GM12878 (cell line): ENCODE measurements around the gene MICALL2. TPM values are rescaled to one million over a fixed set of nuclear protein-coding genes. Genes with fewer than 3 reads are reported as not detected.

Experiments used
- ATAC-seq: fragments of 200-7000 bp; cut with Tn5 transposase; 3 replicates; pipeline ENCODE4 v1.9.1; 2020; ENCODE audit warnings: mild to moderate bottlenecking, moderate library complexity
- BruUV-seq: library from RNA; stranded (reverse); fragments of 400-500 nt; replicated peaks from 2 replicates; lab custom pipeline; 2021; lab: Mats Ljungman, UMichigan
- CTCF ChIA-PET: fragments of 300-600 bp; sonication (Branson Sonifier 250); formaldehyde crosslinking; extraction: SDS; loops from one replicate; lab custom pipeline; 2021; ENCODE audit warnings: inconsistent platforms; lab: Yijun Ruan, JAX
- POLR2A ChIA-PET: fragments of 350-600 bp; formaldehyde crosslinking; extraction: SDS; loops from one replicate; lab custom pipeline; 2021; ENCODE audit warnings: inconsistent platforms; lab: Charles Lee
- RAD21 ChIA-PET: fragments of 300-600 bp; sonication (Branson Sonifier 250); formaldehyde crosslinking; loops from one replicate; lab custom pipeline; 2023; ENCODE audit warnings: antibody characterized with exemption; ENCODE audit not compliant: unreplicated experiment; lab: Charles Lee
- SMC1A ChIA-PET: fragments of 300-600 bp; sonication (Branson Sonifier 250); formaldehyde crosslinking; loops from one replicate; lab custom pipeline; 2023; ENCODE audit not compliant: unreplicated experiment, uncharacterized antibody; lab: Charles Lee
- DNase-seq: peaks from one replicate; pipeline ENCODE4 v3.0.0-alpha.2; 2011; ENCODE audit warnings: low read depth, low spot score
- FAIRE-seq: peaks from 3 replicates; lab custom pipeline; 2011; peaks lifted over from hg19 to GRCh38; lab: Jason Lieb, UNC
- H2AFZ ChIP-seq: 2 replicates; pipeline ENCODE4 v1.6.0; 2011; ENCODE audit warnings: low read depth, low read length, control low read depth; ENCODE audit not compliant: control insufficient read depth
- H3K27ac ChIP-seq: 2 replicates; pipeline ENCODE4 v1.5.1; 2011; ENCODE audit warnings: control low read depth; ENCODE audit not compliant: control insufficient read depth, insufficient read depth
- H3K27me3 ChIP-seq, 2 experiments: replicated peaks in 1 of 2; 2 replicates each; pipeline versions ENCODE4 v1.6.0 to v1.6.1; 2011; ENCODE audit warnings: low read length in 1 of 2; ENCODE audit not compliant: control insufficient read depth in 2 of 2, insufficient read depth in 2 of 2
- H3K36me3 ChIP-seq, 2 experiments: 2 replicates each; pipeline ENCODE4 v1.5.1; 2011; ENCODE audit warnings: low read length in 1 of 2; ENCODE audit not compliant: control insufficient read depth in 2 of 2, insufficient read depth in 2 of 2
- H3K4me1 ChIP-seq: 2 replicates; pipeline ENCODE4 v1.6.1; 2011; ENCODE audit warnings: mild to moderate bottlenecking, low read length, moderate library complexity, mixed read lengths; ENCODE audit not compliant: control insufficient read depth, insufficient read depth
- H3K4me2 ChIP-seq: 2 replicates; pipeline ENCODE4 v1.6.0; 2011; ENCODE audit warnings: control low read depth; ENCODE audit not compliant: control insufficient read depth, insufficient read depth
- H3K4me3 ChIP-seq: fragments of 200-600 bp; sonication (generic); 2 replicates; pipeline ENCODE4 v1.5.1; 2016
- H3K79me2 ChIP-seq: 2 replicates; pipeline ENCODE4 v1.6.0; 2011; ENCODE audit warnings: low read length; ENCODE audit not compliant: control insufficient read depth, insufficient read depth
- H3K9ac ChIP-seq: 2 replicates; pipeline ENCODE4 v1.8.0; 2011; ENCODE audit warnings: low read length, control low read depth, mixed read lengths; ENCODE audit not compliant: control insufficient read depth, insufficient read depth
- H3K9me3 ChIP-seq: replicated peaks from 3 replicates; pipeline ENCODE4 v1.5.1; 2011; ENCODE audit warnings: mild to moderate bottlenecking, low read length; ENCODE audit not compliant: control insufficient read depth, insufficient read depth
- H4K20me1 ChIP-seq: 2 replicates; pipeline ENCODE4 v1.6.0; 2011; ENCODE audit not compliant: control insufficient read depth, insufficient read depth
- BMI1 ChIP-seq: fragments of 450-650 bp; IDR thresholded peaks from 2 replicates; pipeline ENCODE4 v1.6.1; 2016; ENCODE audit warnings: mild to moderate bottlenecking, moderate library complexity, borderline replicate concordance
- PAX8 ChIP-seq: fragments of 450-650 bp; IDR thresholded peaks from 2 replicates; pipeline ENCODE4 v1.6.1; 2017; ENCODE audit warnings: mild to moderate bottlenecking, moderate library complexity
- TCF3 ChIP-seq: IDR thresholded peaks from 2 replicates; pipeline ENCODE4 v1.6.1; 2012; ENCODE audit warnings: low read depth, mild to moderate bottlenecking, low read length, borderline replicate concordance; ENCODE audit not compliant: insufficient read depth
- WGBS: methylation state at CpG from one replicate; pipeline ENCODE4 v1.1.6; 2016; ENCODE audit warnings: low lambda C conversion rate; ENCODE audit not compliant: insufficient replicate concordance, insufficient coverage; ENCODE audit errors: missing lambda C conversion rate; 5-methylcytosine and 5-hydroxymethylcytosine counted together
- in situ Hi-C: fragments of 300-500 bp; cut with MboI; formaldehyde crosslinking; loops from 9 replicates; pipeline ENCODE4 v1.14.3; 2018; ENCODE audit warnings: mixed read lengths
- intact Hi-C: fragments of 100-400 bp; cut with micrococcal nuclease; formaldehyde crosslinking; loops from one replicate; pipeline ENCODE4 v1.14.2; 2022; ENCODE audit not compliant: unreplicated experiment
- polyA plus RNA-seq, 11 experiments: library from polyadenylated mRNA; depleted of rRNA in 4 of 11; unstranded in 6 of 11; stranded (reverse) in 5 of 11; fragments of >200 nt; fragmentation: Nextera tagmentation in 4 of 11; fragmentation: Illumina TruSeq in 1 of 11; extraction: Ambion mirVana in 4 of 11; extraction: Trizol in 1 of 11; gene quantifications; 1 replicate in 1 of 11; 2 replicates in 10 of 11; pipeline versions ENCODE4 v1.2.1 to v1.2.3, GENCODE V29; 2011 to 2016; ENCODE audit warnings: inconsistent platforms in 2 of 11, missing spikeins in 2 of 11, low read depth in 1 of 11
- total RNA-seq, 4 experiments: library from RNA; depleted of rRNA in 3 of 4; stranded (reverse); fragments of >200 nt in 3 of 4; fragmentation: Illumina TruSeq in 1 of 4; extraction: Trizol in 1 of 4; gene quantifications; 2 replicates each; pipeline versions ENCODE4 v1.2.1 to v1.2.3, GENCODE V29; 2013 to 2021
- TF ChIP-seq, protein P1 (sequence below): IDR thresholded peaks from 2 replicates; pipeline ENCODE4 v1.6.1; 2012; ENCODE audit warnings: low read depth, low read length, improper control_type of control experiment

MICALL2 gene
- total and polyA plus RNA-seq, 10 of the 15 experiments (the other 5 are each of a cell fraction or from before 2014, with no cell fraction given): 0.04 to 1.7 (median 0.83) TPM; not detected in 3

DNA sequence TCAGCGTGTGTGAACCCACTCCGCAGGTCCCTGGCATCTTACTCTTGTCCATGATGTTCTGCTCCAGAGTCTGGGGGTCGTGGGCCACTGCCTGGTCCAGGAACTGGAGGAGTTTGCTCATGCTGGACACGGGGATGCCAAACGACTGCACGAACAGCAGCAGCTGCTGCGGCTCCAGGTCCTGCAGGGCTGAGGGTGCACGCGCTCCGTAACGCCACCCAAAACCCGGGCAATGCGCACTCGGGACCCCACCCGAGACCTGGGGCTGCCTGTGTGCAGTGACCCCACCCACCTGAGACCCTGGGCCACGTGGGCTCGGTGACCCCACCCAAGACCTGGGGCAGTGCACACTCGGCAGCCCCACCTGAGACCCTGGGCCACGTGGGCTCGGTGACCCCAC is 22.0 kb upstream of the MICALL2 start:
- BruUV-seq: no TSS peak
- ChIA-PET SMC1A (no interaction called here), CTCF (no interaction called here), POLR2A (no interaction called here), RAD21 (no interaction called here)
- Histone ChIP-seq H3K27me3 (no peaks in the 10 kb centered on the region), H3K9me3 (no peaks in the 10 kb centered on the region), H3K4me2 (no peak overlapping the region), H4K20me1 (no peaks in the 10 kb centered on the region), H3K79me2 (no peaks in the 10 kb centered on the region), H3K27ac (no peak overlapping the region), H3K4me3 (no peak overlapping the region), H3K4me1 (no peaks in the 10 kb centered on the region), H3K9ac (no peak overlapping the region), H2AFZ (no peak overlapping the region), H3K36me3 (peaks cover 0 to 29% of the 10 kb centered on the region in 2 experiments; a peak in 2 of 4 replicates)
- ATAC-seq: no peak
- TF ChIP-seq, protein P1, sequence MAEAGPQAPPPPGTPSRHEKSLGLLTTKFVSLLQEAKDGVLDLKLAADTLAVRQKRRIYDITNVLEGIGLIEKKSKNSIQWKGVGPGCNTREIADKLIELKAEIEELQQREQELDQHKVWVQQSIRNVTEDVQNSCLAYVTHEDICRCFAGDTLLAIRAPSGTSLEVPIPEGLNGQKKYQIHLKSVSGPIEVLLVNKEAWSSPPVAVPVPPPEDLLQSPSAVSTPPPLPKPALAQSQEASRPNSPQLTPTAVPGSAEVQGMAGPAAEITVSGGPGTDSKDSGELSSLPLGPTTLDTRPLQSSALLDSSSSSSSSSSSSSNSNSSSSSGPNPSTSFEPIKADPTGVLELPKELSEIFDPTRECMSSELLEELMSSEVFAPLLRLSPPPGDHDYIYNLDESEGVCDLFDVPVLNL: no peak
- TF ChIP-seq BMI1 (no peak), TCF3 (no peak)
- no peak for FAIRE-seq
- no peak for DNase-seq
- in situ Hi-C loops: no loop called here
- WGBS: 91% methylated on average over 15 of the region's 20 CpGs
- intact Hi-C loops: no loop called here

DNA sequence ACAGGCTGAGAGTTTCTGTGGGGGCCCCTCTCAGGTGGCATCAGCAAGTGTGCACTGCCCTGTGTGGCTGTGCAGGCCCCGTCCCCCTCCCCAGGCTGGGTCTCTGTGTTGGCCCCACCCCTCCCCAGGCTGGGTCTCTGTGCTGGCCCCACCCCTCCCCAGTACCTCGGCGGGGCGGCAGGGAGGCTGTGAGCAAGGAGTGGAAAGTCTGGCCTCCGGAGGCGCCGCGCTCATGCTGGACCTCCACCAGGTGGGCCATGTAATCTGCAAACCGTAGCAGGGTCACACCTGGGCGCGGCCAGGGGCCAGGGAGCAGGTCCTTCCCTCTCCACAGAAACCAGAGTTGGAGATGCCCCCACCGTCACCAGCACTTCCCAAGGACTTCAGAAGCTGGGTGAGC is 21.4 kb upstream of the MICALL2 start:
- Histone ChIP-seq H3K4me3 (no peak overlapping the region), H2AFZ (no peak overlapping the region), H3K4me1 (no peaks in the 10 kb centered on the region), H4K20me1 (no peaks in the 10 kb centered on the region), H3K9ac (no peak overlapping the region), H3K4me2 (no peak overlapping the region), H3K27me3 (no peaks in the 10 kb centered on the region), H3K36me3 (peaks cover 0 to 29% of the 10 kb centered on the region in 2 experiments; a peak in 2 of 4 replicates), H3K9me3 (no peaks in the 10 kb centered on the region), H3K79me2 (no peaks in the 10 kb centered on the region), H3K27ac (no peak overlapping the region)
- FAIRE-seq (no peak), ATAC-seq (no peak), DNase-seq (no peak)
- ChIA-PET RAD21 (no interaction called here), SMC1A (no interaction called here), POLR2A (no interaction called here), CTCF (no interaction called here)
- 89% methylated on average over 12 of the region's 12 CpGs for WGBS
- BruUV-seq: no TSS peak
- TF ChIP-seq PAX8: no peak
- intact Hi-C loops: no loop called here
- in situ Hi-C loops: no loop called here
